GM18870 (cell line): ENCODE results near the gene DERA.
"Not testable (repeated sequence)": the region's sequence is repeated elsewhere in the genome, so short reads cannot be mapped to it uniquely, and the experiment has no call there.

ENCODE experiments used
- ATAC-seq: cut with Tn5 transposase; IDR thresholded peaks from one replicate; pipeline ENCODE4 v1.9.1; 2021; ENCODE audit warnings: moderate library complexity; ENCODE audit not compliant: unreplicated experiment

DERA gene

GRCh38 chr12:15956413-15957185 is 45.5 kb downstream of the DERA start:
- ATAC-seq: no peak

DNA sequence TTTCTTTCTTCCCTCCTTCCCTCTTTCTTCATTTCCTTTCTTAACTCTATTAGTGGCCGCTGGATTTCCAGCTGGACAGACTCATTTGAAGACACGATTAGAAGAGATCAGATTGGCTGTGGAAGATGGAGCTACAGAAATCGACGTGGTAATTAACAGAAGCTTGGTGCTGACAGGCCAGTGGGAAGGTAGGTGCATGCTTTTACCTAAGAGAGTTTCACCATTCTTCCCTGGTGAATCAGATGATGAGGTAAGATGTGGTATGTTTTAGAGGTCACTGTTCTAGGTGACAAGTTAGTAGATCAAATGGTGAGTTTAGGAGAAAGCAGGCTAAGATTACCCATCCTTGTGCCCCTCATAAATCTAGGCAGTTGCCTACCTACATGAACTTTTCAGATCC is 51.6 kb downstream of the DERA start:
- ATAC-seq: no peak

GRCh38 chr12:15963271-15963670 is 52.1 kb downstream of the DERA start:
- no peak for ATAC-seq

DNA sequence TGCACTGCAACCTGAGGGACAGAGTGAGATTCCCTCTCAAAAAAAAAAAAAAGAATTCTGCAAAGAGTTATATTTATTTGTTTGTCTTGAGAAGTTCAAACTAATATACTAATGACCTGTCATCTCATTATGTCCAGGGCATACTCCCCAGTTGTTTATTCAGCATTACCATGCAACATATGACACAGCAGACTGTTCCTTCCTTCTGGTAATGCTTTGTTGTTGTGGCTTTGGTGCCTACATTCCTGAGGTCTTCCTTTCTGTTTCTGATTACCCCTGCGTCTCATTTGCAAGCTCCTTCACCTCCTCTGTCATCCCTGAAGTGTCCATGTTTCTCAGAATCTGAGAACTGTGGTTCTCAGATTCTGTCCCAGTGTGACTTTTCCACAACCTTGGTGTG is 55.3 kb downstream of the DERA start:
- ATAC-seq: no peak

DNA sequence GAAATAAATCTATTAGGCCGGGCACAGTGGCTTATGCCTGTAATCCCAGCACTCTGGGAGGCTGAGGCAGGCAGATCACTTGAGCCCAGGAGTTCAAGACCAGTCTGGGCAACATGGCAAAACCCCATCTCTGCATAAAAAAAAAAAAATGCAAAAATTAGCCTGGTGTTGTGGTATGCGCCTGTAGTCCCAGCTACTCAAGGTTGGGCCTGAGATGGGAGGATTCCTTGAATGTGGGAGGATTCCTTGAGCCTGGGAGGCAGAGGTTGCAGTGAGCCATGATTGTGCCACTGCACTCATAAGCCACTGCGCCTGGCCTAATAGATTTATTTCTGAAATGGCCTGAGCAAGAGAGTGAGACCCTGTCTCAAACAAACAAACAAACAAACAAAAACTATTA is 55.9 kb downstream of the DERA start:
- ATAC-seq: not testable (repeated sequence)

- no peak for ATAC-seq
These were observed 60.1 kb downstream of the DERA start for GRCh38 chr12:15971211-15971610.

DNA sequence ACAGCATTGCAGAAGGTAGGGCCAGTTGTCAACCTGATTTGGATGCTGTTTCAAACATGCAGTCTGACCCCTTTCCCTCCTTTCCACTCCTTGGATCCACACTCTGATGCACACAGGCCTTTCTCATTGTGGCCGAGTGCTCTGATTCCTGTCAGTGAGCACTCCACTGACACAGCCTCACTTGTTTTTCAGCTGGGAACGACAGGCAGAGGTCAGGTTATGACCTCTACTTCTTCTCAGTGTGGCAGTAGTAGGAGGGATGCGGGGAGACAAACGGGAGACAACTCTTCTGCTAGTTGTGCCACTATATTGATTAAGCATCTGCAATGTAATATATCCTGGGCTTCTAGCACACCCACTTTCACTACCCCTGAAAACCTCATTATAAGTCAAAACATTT is 61.8 kb downstream of the DERA start:
- ATAC-seq: no peak

DNA sequence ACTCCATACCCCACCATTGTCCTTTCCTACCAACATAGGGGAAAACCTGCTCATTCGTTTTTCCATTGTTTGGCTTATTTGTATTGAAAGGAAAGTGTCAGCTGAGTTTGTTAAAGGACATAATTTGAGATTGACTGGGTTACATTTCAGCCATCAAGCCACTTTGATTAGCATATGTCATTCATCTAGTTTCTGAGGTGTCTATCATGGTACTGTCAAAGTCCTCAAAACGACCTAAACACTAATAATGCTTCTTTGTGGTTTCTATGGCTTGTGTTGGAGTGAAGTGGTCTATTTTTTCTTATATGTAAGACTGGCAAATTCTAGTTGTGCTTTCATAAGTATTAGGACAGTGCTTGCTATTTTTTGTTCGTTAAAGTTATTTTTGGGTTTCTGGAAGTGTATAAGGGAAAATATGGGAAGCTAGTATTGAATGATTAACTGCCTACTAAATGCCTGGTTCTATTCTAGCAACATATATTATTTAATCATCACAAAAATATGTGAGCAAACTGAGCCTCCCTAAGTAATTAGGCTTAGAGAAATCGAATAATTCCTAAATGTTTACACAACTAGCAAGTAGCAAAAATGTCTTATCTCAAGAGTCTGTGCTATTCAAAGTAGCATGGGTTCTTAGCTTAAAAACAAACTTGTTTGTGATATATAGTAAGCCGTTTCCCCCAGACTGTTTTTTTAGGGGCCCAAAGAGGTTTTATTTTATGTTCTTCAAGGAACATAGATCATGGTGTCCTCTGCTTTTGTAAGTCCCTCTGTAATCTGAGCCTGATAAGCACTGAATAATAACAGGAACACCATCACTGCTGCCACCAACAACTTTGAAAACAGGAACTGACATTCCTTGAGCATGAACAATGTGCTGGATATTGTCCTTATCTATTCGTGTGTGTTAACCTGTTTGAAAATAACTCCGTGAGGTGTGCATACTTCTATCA is 67.1 kb downstream of the DERA start:
- peak; percentile 60 for ATAC-seq

DNA sequence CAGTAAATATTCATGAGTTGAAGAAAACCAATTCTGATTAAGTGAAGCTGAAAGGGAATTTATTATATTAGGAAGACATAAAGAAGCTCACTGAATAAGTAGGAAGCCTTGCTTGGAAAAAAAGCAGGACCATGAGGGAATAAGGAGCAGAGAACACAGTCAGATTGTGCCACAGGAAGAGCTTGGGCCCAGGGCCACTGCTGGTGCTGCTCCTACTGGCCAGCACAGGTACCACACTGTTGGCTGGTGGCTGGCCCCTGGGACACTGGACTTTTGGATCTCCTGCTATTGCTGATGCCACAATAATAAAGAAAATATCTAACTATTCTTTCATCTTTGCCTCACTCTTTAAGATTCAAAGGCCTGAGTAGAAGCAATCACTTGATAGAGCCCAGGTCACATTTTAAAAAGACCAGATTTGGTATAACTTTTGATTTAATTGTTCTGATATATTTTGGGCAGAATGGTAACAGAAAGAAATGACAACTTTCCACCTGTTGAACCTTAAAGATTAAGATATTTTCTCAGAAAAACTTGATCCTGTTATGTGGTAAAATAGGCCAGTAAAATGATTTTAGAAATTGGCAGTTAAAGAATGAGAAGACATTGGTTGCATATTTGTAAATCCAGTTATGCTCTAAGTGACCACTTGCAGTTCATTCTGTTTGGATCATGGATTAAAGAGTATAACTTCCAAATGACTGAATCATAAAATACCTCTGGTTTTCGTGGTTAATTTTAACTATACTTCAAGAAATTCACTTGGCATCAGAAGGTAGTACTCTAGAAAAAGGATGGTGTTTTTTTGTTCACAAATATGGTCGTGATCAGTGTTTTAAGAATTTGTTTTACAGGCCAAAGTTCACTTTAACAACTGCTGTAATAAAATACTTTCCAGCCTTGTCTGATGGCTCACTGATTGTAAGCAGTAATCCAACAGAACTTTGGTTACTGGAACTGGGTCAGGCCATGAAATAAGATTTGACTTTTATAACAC is 68.3 kb downstream of the DERA start:
- ATAC-seq: no peak

GRCh38 chr12:15982071-15982470 is 70.9 kb downstream of the DERA start:
- ATAC-seq: no peak

GRCh38 chr12:15982471-15982870 is 71.3 kb downstream of the DERA start:
- ATAC-seq: no peak

- no peak for ATAC-seq
These were observed 71.8 kb downstream of the DERA start for GRCh38 chr12:15982921-15983320.

DNA sequence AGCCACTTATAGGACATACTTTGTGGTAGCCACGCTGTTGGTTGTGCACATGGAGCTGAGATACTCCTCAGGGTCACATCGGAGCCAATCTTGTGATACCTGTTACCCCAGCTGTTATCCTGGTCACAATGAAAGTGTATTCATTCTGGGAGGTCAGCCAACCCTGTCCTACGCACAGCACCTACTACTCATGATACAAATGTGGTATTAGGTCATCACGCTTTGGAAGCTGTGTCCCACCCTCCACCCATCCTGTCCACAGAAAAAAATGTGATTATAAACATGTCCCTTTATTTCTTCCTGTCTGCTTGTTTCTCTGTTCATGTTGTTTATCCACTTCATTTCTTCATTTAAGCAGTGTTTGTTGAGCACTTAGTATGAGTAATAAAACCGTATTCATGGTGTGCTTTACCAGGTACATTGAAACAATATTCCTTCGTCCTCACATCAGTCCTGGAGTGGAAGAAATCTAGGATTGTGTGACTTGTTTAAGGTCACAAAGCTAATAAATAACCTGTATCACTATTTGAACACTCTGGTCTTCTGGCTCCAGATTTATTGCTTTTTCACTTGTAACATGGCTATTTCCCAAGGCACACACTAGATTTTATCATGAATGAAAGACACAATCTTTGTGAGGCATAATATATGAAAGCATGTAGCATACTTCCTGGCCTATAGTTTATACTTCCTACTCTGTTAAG is 73.1 kb downstream of the DERA start:
- ATAC-seq: no peak

GRCh38 chr12:15984963-15985362 is 73.8 kb downstream of the DERA start:
- no peak for ATAC-seq

- no peak for ATAC-seq
These were observed 76.6 kb downstream of the DERA start for GRCh38 chr12:15987696-15988095.

DNA sequence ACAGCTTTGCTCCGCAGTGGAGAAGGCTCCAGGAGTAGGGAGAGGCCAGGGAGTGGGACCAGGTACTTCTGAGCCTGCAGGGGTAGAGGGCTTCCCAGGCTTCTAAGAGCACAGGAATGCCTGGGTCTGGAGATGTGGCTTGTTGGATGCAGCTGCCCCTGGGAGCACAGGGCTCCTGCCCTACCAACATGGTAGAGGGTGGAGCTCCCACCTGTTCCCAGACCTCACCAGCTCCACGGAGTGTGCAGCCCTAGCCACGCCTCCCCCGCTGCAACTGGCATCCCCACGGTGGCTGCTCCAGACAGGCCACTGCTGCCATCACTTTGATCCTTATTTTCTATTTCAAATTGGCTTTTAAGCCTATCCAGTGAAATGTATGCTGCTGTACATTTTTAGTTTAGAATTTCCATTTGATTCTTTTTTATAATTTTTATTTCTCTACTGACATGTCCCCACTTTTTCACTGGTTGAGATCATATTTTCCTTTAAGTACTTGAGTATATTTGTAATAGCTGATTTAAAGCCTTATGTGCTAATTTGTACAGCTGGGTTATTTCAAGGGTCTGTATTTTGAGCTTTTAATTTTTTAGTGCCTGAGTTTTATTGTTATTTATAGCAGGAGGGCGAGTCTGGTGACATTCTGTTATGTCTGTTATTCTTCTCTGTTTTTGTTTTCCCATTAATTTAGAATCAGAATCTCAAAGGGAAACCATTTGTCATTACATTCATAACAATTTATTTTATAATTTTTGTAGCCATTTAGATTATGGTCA is 78.0 kb downstream of the DERA start:
- no peak for ATAC-seq

DNA sequence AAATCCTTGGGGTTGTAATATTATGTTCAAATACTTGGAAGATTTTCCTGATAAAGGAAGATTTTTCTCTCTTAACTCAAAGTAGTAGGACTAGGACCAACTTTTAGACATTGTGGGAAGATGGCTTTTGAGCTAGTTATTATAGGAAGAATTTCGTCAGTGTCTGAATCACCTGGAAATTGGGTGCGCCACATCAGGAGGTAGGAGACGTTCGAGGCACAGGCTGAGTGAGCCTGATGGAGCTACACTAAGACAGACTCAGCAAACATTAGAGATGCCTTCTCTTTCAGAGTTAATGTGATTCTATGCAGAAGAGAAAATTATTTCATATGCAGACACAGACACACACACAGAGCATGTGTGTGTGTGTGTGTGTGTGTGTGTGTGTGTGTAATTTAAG is 84.7 kb downstream of the DERA start:
- no peak for ATAC-seq

GRCh38 chr12:15996254-15996653 is 85.1 kb downstream of the DERA start:
- ATAC-seq: no peak

GRCh38 chr12:15996948-15997347 is 85.8 kb downstream of the DERA start:
- ATAC-seq: no peak
